T-helper 9 cell (primary cell): ENCODE measurements around the gene ENTPD8.
"Not testable (repeated sequence)": the region's sequence is repeated elsewhere in the genome, so short reads cannot be mapped to it uniquely, and the experiment has no call there.

Source experiments
- DNase-seq: peaks from one replicate; pipeline ENCODE4 v3.0.0-alpha.2; 2020

Gene ENTPD8

GRCh38 chr9:137410236-137410890 lies 30.8 kb downstream of the ENTPD8 start:
- DNase-seq, result not testable (repeated sequence)

DNA sequence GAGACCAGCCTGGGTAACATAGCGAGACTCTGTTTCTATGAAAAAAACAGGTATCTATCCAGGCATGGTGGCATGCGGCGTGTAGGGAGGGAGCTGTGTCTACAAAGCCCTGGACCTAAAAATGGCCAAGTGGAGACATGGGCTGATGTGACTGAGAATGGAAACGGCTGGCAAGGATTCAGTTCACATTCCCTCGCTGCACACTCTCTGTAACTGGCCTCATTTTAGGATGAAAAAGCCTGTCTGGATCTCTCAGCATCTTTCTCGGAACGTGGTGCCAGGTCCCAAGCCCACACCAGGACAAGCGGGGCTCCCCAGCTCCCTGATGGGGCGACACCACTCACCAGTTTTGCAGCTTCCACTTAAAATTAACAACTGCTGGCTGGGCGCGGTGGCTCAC lies 31.6 kb downstream of the ENTPD8 start:
- no peak for DNase-seq

DNA sequence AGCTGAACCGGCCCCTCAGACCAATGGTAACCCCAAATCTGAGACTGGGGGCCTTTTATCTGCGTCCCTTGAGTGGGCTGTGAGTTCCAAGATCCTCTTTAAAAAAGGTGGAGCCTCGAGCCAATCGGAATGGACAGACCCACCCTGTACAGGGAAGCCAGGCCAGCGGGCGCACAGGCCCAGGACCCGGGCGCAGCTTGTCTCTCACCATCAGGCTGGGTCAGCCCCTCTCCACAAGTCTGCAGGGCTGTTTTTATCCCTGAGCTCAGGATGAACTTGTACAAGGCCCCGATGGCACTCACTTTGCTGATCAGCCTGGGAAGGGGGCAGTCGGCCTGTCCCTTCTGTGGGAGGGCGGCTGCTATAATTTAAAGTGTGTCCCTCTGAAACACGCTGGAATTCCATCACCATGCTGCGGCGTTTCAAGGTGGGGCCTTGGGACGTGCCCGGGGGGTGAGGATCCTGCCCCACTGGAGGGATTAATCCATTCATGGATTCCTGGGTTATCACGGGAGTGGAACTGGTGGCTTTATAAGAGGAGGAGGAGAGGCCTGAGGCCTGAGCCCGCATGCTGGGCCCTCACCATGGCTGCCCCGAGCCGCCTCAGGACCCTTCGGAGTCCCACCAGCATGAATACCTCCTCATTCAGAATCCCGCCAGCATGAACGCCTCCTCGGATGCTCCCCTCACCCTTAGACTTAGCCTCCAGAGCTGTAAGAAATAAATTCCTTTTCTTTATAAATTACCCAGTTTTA lies 32.3 kb downstream of the ENTPD8 start:
- no peak for DNase-seq

- DNase-seq, result no peak
These were observed 33.4 kb downstream of the ENTPD8 start for GRCh38 chr9:137407590-137408300.

- peak; percentile 44 for DNase-seq
These were observed 34.1 kb downstream of the ENTPD8 start for GRCh38 chr9:137406876-137407589.

- DNase-seq, result no peak
These were observed 34.9 kb downstream of the ENTPD8 start for GRCh38 chr9:137406085-137406760.

- DNase-seq, result no peak
These were observed 35.5 kb downstream of the ENTPD8 start for GRCh38 chr9:137405677-137406081.

DNA sequence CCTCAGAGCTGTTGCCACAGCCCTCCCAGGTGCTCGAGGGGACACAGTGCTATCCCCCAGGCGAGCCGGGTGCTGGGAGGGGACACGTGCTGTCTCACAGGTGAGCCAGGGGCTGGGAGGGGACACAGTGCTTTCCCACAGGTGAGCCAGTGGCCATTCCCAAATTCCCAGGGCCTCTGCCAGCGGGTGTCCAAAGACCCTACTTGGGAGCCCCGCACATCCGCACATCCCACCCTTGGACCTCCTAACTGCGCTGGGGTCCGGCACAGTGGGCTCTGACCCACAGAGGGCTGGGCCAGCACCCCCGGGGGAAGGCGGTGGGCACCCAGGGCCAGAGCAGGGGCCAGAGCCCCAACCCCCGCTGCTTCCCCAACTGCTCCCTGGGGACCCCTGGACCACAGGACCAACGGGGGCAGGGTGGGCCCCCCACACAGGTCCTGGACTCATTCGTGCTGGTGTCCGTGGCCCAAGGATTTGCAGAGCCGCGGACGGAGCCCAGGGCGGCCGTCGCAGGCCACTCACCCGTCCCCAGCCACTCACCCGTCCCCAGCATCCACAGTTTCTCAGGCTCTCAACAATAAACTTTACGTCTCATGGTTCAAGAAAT lies 36.1 kb downstream of the ENTPD8 start:
- no peak for DNase-seq

- DNase-seq, result no peak
These were observed 37.9 kb downstream of the ENTPD8 start for GRCh38 chr9:137403269-137403668.

GRCh38 chr9:137402746-137403145 lies 38.4 kb downstream of the ENTPD8 start:
- no peak for DNase-seq

- no peak for DNase-seq
These were observed 42.3 kb downstream of the ENTPD8 start for GRCh38 chr9:137398561-137399468.

GRCh38 chr9:137397675-137398423 lies 43.3 kb downstream of the ENTPD8 start:
- DNase-seq, result no peak

GRCh38 chr9:137396634-137397367 lies 44.4 kb downstream of the ENTPD8 start:
- DNase-seq, result no peak

DNA sequence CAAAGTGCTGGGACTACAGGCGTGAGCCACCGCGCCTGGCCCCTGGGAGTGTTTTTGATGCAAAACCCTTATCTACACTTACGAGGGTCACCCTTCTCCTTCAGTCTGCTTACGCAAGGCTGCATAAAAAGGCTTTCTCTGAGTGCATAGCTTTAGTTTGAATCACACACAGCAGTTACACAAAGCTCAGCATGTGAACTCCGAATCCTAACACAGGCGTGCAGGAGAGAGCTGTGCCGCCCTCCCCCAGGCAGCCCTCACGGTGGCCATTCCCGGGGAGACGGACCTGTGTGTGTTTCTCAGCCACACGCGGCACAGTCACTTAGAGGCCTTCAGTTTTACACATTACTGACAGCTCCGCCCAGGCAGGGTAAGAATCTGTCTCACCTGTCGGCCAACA lies 44.9 kb downstream of the ENTPD8 start:
- DNase-seq, result no peak

GRCh38 chr9:137395666-137396010 lies 45.5 kb downstream of the ENTPD8 start:
- no peak for DNase-seq

- DNase-seq, result no peak
These were observed 46.1 kb downstream of the ENTPD8 start for GRCh38 chr9:137394866-137395665.

DNA sequence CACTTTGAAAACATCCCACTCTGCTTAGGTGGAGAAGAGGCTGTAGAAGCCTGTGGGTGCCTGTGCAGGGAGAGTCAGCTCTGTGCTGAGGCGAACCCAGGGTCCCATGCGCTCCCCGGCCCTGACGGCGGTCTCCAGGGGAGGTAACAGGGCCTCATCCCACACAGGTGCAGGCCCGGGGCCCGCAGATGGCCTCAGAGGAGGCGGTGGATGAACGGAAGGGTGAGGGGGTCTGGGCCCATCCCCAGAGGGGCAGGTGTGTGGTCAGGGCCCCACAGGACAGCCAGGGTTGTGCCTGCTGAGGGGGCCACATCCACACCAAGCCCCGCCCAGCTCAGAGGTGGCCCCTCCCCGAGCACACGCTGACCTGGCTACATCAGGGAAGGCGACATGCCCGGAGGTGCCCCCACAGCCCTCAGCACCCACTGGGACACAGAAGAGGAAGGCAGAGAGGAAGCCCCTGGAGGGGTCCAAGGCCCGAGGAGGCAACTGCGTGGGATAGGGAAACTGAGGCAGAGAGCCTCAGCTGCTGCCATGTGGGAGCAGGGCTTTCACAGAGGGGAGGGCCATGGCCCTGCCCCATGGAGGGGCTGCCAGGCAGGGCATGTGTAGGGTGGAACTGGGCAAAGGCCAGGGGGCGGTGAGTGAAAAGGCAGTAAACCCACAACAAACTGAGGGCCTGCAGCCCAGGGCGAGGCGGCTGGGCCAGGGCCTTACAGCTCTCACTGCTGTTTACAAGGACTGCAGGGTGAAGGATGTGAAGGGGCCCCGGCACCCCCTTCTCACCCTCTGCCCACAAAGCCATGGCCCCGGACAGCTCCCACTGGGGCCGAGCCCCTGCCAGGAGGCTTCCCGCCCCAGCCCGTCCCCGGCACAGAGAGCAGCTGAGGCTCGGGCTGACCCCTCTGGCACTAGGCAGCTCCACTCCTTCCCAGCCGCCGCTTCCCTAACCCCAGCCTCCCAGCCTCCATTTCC lies 47.7 kb downstream of the ENTPD8 start:
- no peak for DNase-seq
